Activated effector memory CD4-positive, alpha-beta T cell treated with Interleukin-2 at 50 U/mL for 16 hours (primary cell): ENCODE results near the gene GNPAT.

ENCODE experiments used
- DNase-seq: peaks from one replicate; pipeline ENCODE4 v3.0.0-alpha.2; 2020

GNPAT gene

GRCh38 chr1:231213831-231214573, 27.0 kb upstream of the GNPAT start:
- DNase-seq: no peak

- DNase-seq: no peak
Measured at GRCh38 chr1:231214918-231215680, 25.9 kb upstream of the GNPAT start.

GRCh38 chr1:231215681-231216385, 25.2 kb upstream of the GNPAT start:
- no peak for DNase-seq

GRCh38 chr1:231216498-231216897, 24.5 kb upstream of the GNPAT start:
- no peak for DNase-seq

GRCh38 chr1:231217056-231217455, 24.0 kb upstream of the GNPAT start:
- no peak for DNase-seq

- no peak for DNase-seq
Measured at GRCh38 chr1:231218078-231218477, 22.9 kb upstream of the GNPAT start.

GRCh38 chr1:231219422-231220401, 21.3 kb upstream of the GNPAT start:
- DNase-seq: no peak

GRCh38 chr1:231220801-231221200, 20.2 kb upstream of the GNPAT start:
- DNase-seq: no peak

GRCh38 chr1:231226156-231226555, 14.9 kb upstream of the GNPAT start:
- DNase-seq: no peak

- no peak for DNase-seq
Measured at GRCh38 chr1:231231511-231231910, 9.5 kb upstream of the GNPAT start.

- DNase-seq: no peak
Measured at GRCh38 chr1:231232870-231233734, 7.9 kb upstream of the GNPAT start.

GRCh38 chr1:231233735-231234417, 7.1 kb upstream of the GNPAT start:
- DNase-seq: no peak

GRCh38 chr1:231234506-231234905, 6.5 kb upstream of the GNPAT start:
- no peak for DNase-seq

- DNase-seq: no peak
Measured at GRCh38 chr1:231235526-231236207, 5.3 kb upstream of the GNPAT start.

GRCh38 chr1:231236208-231236591, 4.8 kb upstream of the GNPAT start:
- no peak for DNase-seq

- DNase-seq: no peak
Measured at GRCh38 chr1:231236938-231237337, 4.1 kb upstream of the GNPAT start.

GRCh38 chr1:231238298-231238697, 2.7 kb upstream of the GNPAT start:
- no peak for DNase-seq

GRCh38 chr1:231240531-231240882, 505 bp upstream of the GNPAT start:
- DNase-seq: no peak

GRCh38 chr1:231241750-231242149, 738 bp downstream of the GNPAT start:
- peak; percentile 1 for DNase-seq

GRCh38 chr1:231242516-231243198, 1.6 kb downstream of the GNPAT start:
- no peak for DNase-seq
